ENCODE results near the gene SLC18A3.

The SLC18A3 gene

GRCh38 chr10:49592726-49593563, 17.2 kb upstream of the SLC18A3 start:
- no peak overlapping the region for H3K4me3 Mint-ChIP-seq
- peaks cover 10% of the 10 kb centered on the region for H3K27me3 Mint-ChIP-seq
- H3K4me1 Mint-ChIP-seq (ENCODE audit: low read depth), result peaks cover 2% of the 10 kb centered on the region
- no peaks in the 10 kb centered on the region for H3K9me3 Mint-ChIP-seq (ENCODE audit: low read depth)
- H3K36me3 Mint-ChIP-seq, result no peaks in the 10 kb centered on the region
- H3K27ac Mint-ChIP-seq, result no peak overlapping the region

- Mint-ChIP-seq H3K27ac (no peak overlapping the region), H3K27me3 (peaks cover 8% of the 10 kb centered on the region), H3K9me3 (ENCODE audit: low read depth) (no peaks in the 10 kb centered on the region), H3K4me3 (no peak overlapping the region), H3K36me3 (no peaks in the 10 kb centered on the region), H3K4me1 (ENCODE audit: low read depth) (peaks cover 2% of the 10 kb centered on the region)
These were observed 16.6 kb upstream of the SLC18A3 start for GRCh38 chr10:49593564-49593875.

GRCh38 chr10:49593998-49594397, 16.1 kb upstream of the SLC18A3 start:
- no peaks in the 10 kb centered on the region for H3K9me3 Mint-ChIP-seq (ENCODE audit: low read depth)
- H3K27me3 Mint-ChIP-seq, result peaks cover 8% of the 10 kb centered on the region
- no peak overlapping the region for H3K27ac Mint-ChIP-seq
- peaks cover 2% of the 10 kb centered on the region for H3K4me1 Mint-ChIP-seq (ENCODE audit: low read depth)
- H3K4me3 Mint-ChIP-seq, result no peak overlapping the region
- no peaks in the 10 kb centered on the region for H3K36me3 Mint-ChIP-seq

- Mint-ChIP-seq H3K4me1 (ENCODE audit: low read depth) (peaks cover 2% of the 10 kb centered on the region), H3K4me3 (no peak overlapping the region), H3K27me3 (peaks cover 9% of the 10 kb centered on the region), H3K27ac (no peak overlapping the region), H3K36me3 (no peaks in the 10 kb centered on the region), H3K9me3 (ENCODE audit: low read depth) (no peaks in the 10 kb centered on the region)
These were observed 15.5 kb upstream of the SLC18A3 start for GRCh38 chr10:49594594-49594993.

GRCh38 chr10:49595003-49595712, 15.0 kb upstream of the SLC18A3 start:
- no peaks in the 10 kb centered on the region for H3K36me3 Mint-ChIP-seq

GRCh38 chr10:49595713-49596492, 14.2 kb upstream of the SLC18A3 start:
- no peaks in the 10 kb centered on the region for H3K9me3 Mint-ChIP-seq (ENCODE audit: low read depth)
- no peak overlapping the region for H3K27ac Mint-ChIP-seq
- no peaks in the 10 kb centered on the region for H3K36me3 Mint-ChIP-seq
- H3K27me3 Mint-ChIP-seq, result peaks cover 15% of the 10 kb centered on the region
- no peak overlapping the region for H3K4me3 Mint-ChIP-seq
- peaks cover 2% of the 10 kb centered on the region for H3K4me1 Mint-ChIP-seq (ENCODE audit: low read depth)

More at GRCh38 chr10:49595003-49595712, 15.0 kb upstream of the SLC18A3 start:
- Mint-ChIP-seq H3K27me3 (peaks cover 9% of the 10 kb centered on the region), H3K4me3 (no peak overlapping the region), H3K4me1 (ENCODE audit: low read depth) (peaks cover 2% of the 10 kb centered on the region), H3K27ac (no peak overlapping the region), H3K9me3 (ENCODE audit: low read depth) (no peaks in the 10 kb centered on the region)

GRCh38 chr10:49596493-49596809, 13.7 kb upstream of the SLC18A3 start:
- Mint-ChIP-seq H3K27me3 (peaks cover 16% of the 10 kb centered on the region), H3K9me3 (ENCODE audit: low read depth) (no peaks in the 10 kb centered on the region), H3K27ac (no peak overlapping the region), H3K36me3 (no peaks in the 10 kb centered on the region), H3K4me1 (ENCODE audit: low read depth) (peaks cover 2% of the 10 kb centered on the region), H3K4me3 (no peak overlapping the region)

- peaks cover 2% of the 10 kb centered on the region for H3K4me1 Mint-ChIP-seq (ENCODE audit: low read depth)
- peaks cover 16% of the 10 kb centered on the region for H3K27me3 Mint-ChIP-seq
- no peak overlapping the region for H3K27ac Mint-ChIP-seq
- H3K36me3 Mint-ChIP-seq, result no peaks in the 10 kb centered on the region
- no peak overlapping the region for H3K4me3 Mint-ChIP-seq
- H3K9me3 Mint-ChIP-seq (ENCODE audit: low read depth), result no peaks in the 10 kb centered on the region
These were observed 13.3 kb upstream of the SLC18A3 start for GRCh38 chr10:49596836-49597235.

GRCh38 chr10:49597426-49598163, 12.5 kb upstream of the SLC18A3 start:
- Mint-ChIP-seq H3K36me3 (no peaks in the 10 kb centered on the region), H3K4me3 (no peak overlapping the region), H3K27ac (no peak overlapping the region), H3K4me1 (ENCODE audit: low read depth) (peaks cover 2% of the 10 kb centered on the region), H3K9me3 (ENCODE audit: low read depth) (no peaks in the 10 kb centered on the region), H3K27me3 (peaks cover 19% of the 10 kb centered on the region)

- Mint-ChIP-seq H3K4me3 (no peak overlapping the region), H3K4me1 (ENCODE audit: low read depth) (no peaks in the 10 kb centered on the region), H3K9me3 (ENCODE audit: low read depth) (no peaks in the 10 kb centered on the region), H3K36me3 (no peaks in the 10 kb centered on the region), H3K27me3 (peaks cover 20% of the 10 kb centered on the region), H3K27ac (no peak overlapping the region)
These were observed 11.8 kb upstream of the SLC18A3 start for GRCh38 chr10:49598164-49598856.

GRCh38 chr10:49598986-49599385, 11.1 kb upstream of the SLC18A3 start:
- no peaks in the 10 kb centered on the region for H3K9me3 Mint-ChIP-seq (ENCODE audit: low read depth)
- no peaks in the 10 kb centered on the region for H3K36me3 Mint-ChIP-seq
- H3K4me1 Mint-ChIP-seq (ENCODE audit: low read depth), result no peaks in the 10 kb centered on the region
- no peak overlapping the region for H3K27ac Mint-ChIP-seq
- H3K27me3 Mint-ChIP-seq, result peaks cover 26% of the 10 kb centered on the region
- H3K4me3 Mint-ChIP-seq, result no peak overlapping the region

GRCh38 chr10:49599546-49599945, 10.6 kb upstream of the SLC18A3 start:
- H3K9me3 Mint-ChIP-seq (ENCODE audit: low read depth), result no peaks in the 10 kb centered on the region
- H3K36me3 Mint-ChIP-seq, result no peaks in the 10 kb centered on the region
- no peaks in the 10 kb centered on the region for H3K4me1 Mint-ChIP-seq (ENCODE audit: low read depth)
- H3K27ac Mint-ChIP-seq, result no peak overlapping the region
- no peak overlapping the region for H3K4me3 Mint-ChIP-seq
- H3K27me3 Mint-ChIP-seq, result peaks cover 28% of the 10 kb centered on the region

- Mint-ChIP-seq H3K4me1 (ENCODE audit: low read depth) (no peaks in the 10 kb centered on the region), H3K36me3 (no peaks in the 10 kb centered on the region), H3K27ac (no peak overlapping the region), H3K4me3 (no peak overlapping the region), H3K27me3 (peaks cover 31% of the 10 kb centered on the region), H3K9me3 (ENCODE audit: low read depth) (no peaks in the 10 kb centered on the region)
These were observed 10.1 kb upstream of the SLC18A3 start for GRCh38 chr10:49600046-49600445.

- H3K36me3 Mint-ChIP-seq, result no peaks in the 10 kb centered on the region
- H3K4me1 Mint-ChIP-seq (ENCODE audit: low read depth), result no peaks in the 10 kb centered on the region
- no peak overlapping the region for H3K4me3 Mint-ChIP-seq
- H3K27me3 Mint-ChIP-seq, result peaks cover 34% of the 10 kb centered on the region
- no peaks in the 10 kb centered on the region for H3K9me3 Mint-ChIP-seq (ENCODE audit: low read depth)
- no peak overlapping the region for H3K27ac Mint-ChIP-seq
These were observed 9.2 kb upstream of the SLC18A3 start for GRCh38 chr10:49600781-49601400.
